Coronary artery (tissue), 2 donors: ENCODE data around the gene CYP2J2.
"Not testable (repeated sequence)": the region's sequence is repeated elsewhere in the genome, so short reads cannot be mapped to it uniquely, and the experiment has no call there.

ENCODE experiments used
- DNase-seq: peaks from one replicate; pipeline ENCODE4 v3.0.0-alpha.2; 2017; ENCODE audit warnings: low spot score
- H3K27ac ChIP-seq, 2 donors: fragments of 200-600 bp; sonication (generic); one replicate each; pipeline ENCODE4 v1.5.1; 2016 to 2019
- H3K4me3 ChIP-seq: fragments of 200-600 bp; sonication (generic); 2 replicates; pipeline ENCODE4 v1.5.1; 2016; ENCODE audit warnings: mild to moderate bottlenecking, moderate library complexity
- CTCF ChIP-seq: fragments of 200-600 bp; sonication (generic); IDR thresholded peaks from one replicate; pipeline ENCODE4 v1.5.1; 2019; ENCODE audit warnings: antibody characterized with exemption

Gene CYP2J2

GRCh38 chr1:59926381-59927123 lies at the start of gene CYP2J2:
CYP2J2 (minus strand) TSS chr1:59926773; CDS start chr1:59926746, 27 bp downstream.
- no peak for TF ChIP-seq CTCF
- no peak within 1 kb of the TSS for H3K27ac ChIP-seq
- DNase-seq = no peak
- peak within 1 kb of the TSS; percentile 67 for H3K4me3 ChIP-seq

- DNase-seq = no peak
- no peak for TF ChIP-seq CTCF
- Histone ChIP-seq H3K4me3 (no peak overlapping the region), H3K27ac (no peak overlapping the region)
Measured at GRCh38 chr1:59973719-59974118, 47.1 kb upstream of the CYP2J2 start.

GRCh38 chr1:59972216-59972927 lies 45.8 kb upstream of the CYP2J2 start:
- TF ChIP-seq CTCF = no peak
- Histone ChIP-seq H3K27ac (no peak overlapping the region), H3K4me3 (no peak overlapping the region)
- no peak for DNase-seq

GRCh38 chr1:59971464-59971911 lies 44.9 kb upstream of the CYP2J2 start:
- no peak for DNase-seq
- Histone ChIP-seq H3K4me3 (peak overlapping the region; percentile 40), H3K27ac (no peak overlapping the region)
- TF ChIP-seq CTCF = peak; percentile 85

GRCh38 chr1:59969542-59970175 lies 43.1 kb upstream of the CYP2J2 start:
- not testable (repeated sequence) for H3K27ac ChIP-seq, H3K4me3 ChIP-seq, DNase-seq

GRCh38 chr1:59968746-59969145 lies 42.2 kb upstream of the CYP2J2 start:
- H3K4me3 ChIP-seq, H3K27ac ChIP-seq, DNase-seq: not testable (repeated sequence)

GRCh38 chr1:59967780-59968179 lies 41.2 kb upstream of the CYP2J2 start:
- H3K4me3 ChIP-seq = no peak overlapping the region
- no peak for DNase-seq
- H3K27ac ChIP-seq = no peak overlapping the region
- TF ChIP-seq CTCF = no peak
